A549 treated with RU486 at 1 μM for 4 hours (cell line): ENCODE results near the gene SGSM1. TPM values are rescaled to one million over a fixed set of nuclear protein-coding genes. Genes with fewer than 3 reads are reported as not detected.

Experiments
- total RNA-seq: library from RNA; stranded (reverse); fragments of 200-300 nt; extraction: Qiagen RNA extraction; gene quantifications from 5 replicates; pipeline ENCODE4 v1.2.3, GENCODE V29; 2022; ENCODE audit warnings: low read depth

SGSM1 gene, protein sequence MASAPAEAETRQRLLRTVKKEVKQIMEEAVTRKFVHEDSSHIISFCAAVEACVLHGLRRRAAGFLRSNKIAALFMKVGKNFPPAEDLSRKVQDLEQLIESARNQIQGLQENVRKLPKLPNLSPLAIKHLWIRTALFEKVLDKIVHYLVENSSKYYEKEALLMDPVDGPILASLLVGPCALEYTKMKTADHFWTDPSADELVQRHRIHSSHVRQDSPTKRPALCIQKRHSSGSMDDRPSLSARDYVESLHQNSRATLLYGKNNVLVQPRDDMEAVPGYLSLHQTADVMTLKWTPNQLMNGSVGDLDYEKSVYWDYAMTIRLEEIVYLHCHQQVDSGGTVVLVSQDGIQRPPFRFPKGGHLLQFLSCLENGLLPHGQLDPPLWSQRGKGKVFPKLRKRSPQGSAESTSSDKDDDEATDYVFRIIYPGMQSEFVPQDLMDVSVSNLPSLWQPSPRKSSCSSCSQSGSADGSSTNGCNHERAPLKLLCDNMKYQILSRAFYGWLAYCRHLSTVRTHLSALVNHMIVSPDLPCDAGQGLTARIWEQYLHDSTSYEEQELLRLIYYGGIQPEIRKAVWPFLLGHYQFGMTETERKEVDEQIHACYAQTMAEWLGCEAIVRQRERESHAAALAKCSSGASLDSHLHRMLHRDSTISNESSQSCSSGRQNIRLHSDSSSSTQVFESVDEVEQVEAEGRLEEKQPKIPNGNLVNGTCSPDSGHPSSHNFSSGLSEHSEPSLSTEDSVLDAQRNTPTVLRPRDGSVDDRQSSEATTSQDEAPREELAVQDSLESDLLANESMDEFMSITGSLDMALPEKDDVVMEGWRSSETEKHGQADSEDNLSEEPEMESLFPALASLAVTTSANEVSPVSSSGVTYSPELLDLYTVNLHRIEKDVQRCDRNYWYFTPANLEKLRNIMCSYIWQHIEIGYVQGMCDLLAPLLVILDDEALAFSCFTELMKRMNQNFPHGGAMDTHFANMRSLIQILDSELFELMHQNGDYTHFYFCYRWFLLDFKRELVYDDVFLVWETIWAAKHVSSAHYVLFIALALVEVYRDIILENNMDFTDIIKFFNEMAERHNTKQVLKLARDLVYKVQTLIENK
- total RNA-seq = 0.27 to 0.45 TPM (median 0.30 TPM) in 5 replicates

DNA sequence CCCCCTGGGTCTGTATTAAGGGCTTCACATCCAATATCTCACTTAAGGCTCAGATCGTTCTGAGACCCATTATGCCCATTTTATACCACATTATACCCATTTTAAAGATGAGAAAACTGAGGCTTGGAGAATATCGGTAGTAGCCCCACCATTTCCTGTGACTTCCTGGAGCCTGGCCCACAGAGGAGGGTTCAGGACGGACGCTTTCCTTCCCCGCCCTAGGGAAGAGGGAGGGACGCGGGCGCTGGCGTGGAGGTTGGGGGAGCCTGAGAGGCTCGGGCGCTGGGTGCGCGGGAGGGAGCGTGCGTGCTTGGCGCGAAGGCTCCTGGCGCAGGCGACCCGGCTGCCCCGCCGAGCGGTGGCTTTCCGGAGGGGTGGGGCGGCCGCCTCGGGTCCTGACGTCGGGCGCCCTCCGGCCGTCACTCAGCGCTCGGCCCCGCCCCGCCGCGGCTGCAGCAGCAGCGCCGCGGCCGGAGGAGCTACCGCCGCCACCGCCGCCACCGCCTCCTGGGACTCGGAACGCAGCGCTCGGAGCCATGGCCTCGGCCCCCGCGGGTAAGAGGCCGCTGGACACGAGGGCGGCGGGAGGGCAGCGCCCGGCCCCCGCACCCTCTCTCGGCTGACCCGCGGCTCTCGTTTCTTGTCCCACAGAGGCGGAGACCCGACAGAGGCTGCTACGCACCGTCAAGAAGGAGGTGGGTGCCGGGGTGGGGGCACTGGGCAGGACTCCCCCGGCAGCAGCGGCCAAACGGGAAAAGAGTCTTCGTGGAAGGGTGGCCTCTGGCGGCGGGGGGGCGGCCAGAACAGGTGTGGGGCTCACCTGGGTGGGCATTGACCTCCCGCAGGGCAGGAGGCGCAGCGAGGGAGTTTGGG lies at the start of gene SGSM1:
Gene SGSM1 (plus strand): TSS at position 422 of the 873 bp plus-strand sequence. CDS start 115 bp downstream, at position 537.

DNA sequence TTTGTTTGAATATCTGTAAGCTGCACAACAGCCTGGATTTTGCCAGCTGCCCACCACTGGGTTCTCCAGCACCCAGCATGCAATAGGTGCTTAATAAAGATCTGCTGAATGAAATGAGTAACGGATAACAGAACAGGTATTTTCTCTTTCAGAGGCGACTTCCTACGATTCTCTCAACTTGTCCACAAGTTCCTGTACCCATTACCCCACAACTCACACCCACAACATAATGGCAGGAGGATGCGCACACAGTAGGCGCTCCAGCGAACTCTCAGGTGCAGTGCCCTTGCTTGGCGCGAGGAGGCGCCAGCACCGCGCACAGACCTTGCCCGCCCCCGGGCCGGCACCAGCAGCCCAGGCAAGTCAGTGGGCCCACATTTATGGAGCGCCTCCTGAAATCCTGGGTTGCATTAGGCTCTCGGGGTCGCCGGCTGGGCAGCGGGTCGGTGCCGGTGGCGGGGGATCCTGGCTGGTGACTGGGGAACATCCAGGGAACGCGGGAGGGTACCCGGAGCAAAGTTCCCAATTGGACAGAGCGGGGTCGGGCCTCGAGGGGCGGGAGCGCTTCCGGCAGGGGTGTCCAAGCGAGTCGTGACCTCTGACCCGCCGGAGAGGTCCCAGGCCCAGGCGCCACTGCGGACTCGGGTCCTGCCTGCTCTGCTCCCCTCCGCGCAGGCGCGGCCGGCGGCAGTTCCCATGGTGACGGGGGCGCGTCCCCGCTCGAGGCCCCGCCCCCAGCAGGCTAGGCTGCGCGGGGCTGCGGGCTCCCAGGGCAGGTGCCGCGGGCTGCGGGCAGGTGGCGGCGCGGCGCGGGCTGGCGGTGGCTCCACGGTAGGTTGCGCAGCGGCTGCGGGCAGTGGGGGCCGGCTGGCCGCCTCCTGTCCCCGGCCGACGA lies 146.2 kb downstream of the SGSM1 start, which contains the start of gene KIAA1671:
Gene KIAA1671 (plus strand): TSS at position 775 of the 895 bp plus-strand sequence. CDS start 75,284 bp downstream, outside the sequence.

Other genes starting within 250 kb of the SGSM1 start
- gene LRRC75B, start 213.1 kb upstream of the SGSM1 start, total RNA-seq = 4.8 to 10.2 TPM (median 8.9 TPM) in 5 replicates
- gene GGT1, start 203.0 kb upstream of the SGSM1 start, total RNA-seq = 82.2 to 110 TPM (median 102 TPM) in 5 replicates
- not detected in 5 replicates for gene PIWIL3, start 31.5 kb upstream of the SGSM1 start, total RNA-seq
- gene LHFPL7, start 140.5 kb downstream of the SGSM1 start, total RNA-seq = not detected in 5 replicates
- 7.1 to 9.9 TPM (median 9.7 TPM) in 5 replicates for gene KIAA1671, start 146.5 kb downstream of the SGSM1 start, total RNA-seq